IMR-90 (cell line): ENCODE measurements around the gene TICAM2. TPM values are rescaled to one million over a fixed set of nuclear protein-coding genes. Genes with fewer than 3 reads are reported as not detected.

ENCODE experiments used
- ATAC-seq: fragments of 200-7000 bp; cut with Tn5 transposase; 2 replicates; pipeline ENCODE4 v1.9.1; 2020; ENCODE audit warnings: low read depth, mild to moderate bottlenecking, moderate library complexity
- BruUV-seq: library from RNA; stranded (reverse); fragments of 400-500 nt; replicated peaks from 2 replicates; lab custom pipeline; 2021; lab: Mats Ljungman, UMichigan
- CTCF ChIA-PET: fragments of 300-600 bp; formaldehyde crosslinking; extraction: SDS; loops from one replicate; lab custom pipeline; 2021; ENCODE audit warnings: antibody characterized with exemption; lab: Yijun Ruan, JAX
- POLR2A ChIA-PET: fragments of 300-600 bp; sonication (Branson Sonifier 250); formaldehyde crosslinking; loops from one replicate; lab custom pipeline; 2022; ENCODE audit warnings: antibody characterized with exemption; ENCODE audit not compliant: unreplicated experiment; lab: Charles Lee
- DNase-seq: peaks from one replicate; pipeline ENCODE4 v3.0.0; 2013
- H2AFZ ChIP-seq: replicated peaks from 2 replicates; pipeline ENCODE3; 2013; ENCODE audit warnings: low read length, mild to moderate bottlenecking; ENCODE audit not compliant: poor library complexity
- H2AK5ac ChIP-seq: 2 replicates; pipeline ENCODE4 v1.6.1; 2013; ENCODE audit warnings: low read depth, low read length, inconsistent platforms
- H2AK9ac ChIP-seq: replicated peaks from 2 replicates; pipeline ENCODE3; 2013; ENCODE audit warnings: mild to moderate bottlenecking, low read depth, low read length, moderate library complexity; ENCODE audit not compliant: poor library complexity
- H2BK120ac ChIP-seq: 2 replicates; pipeline ENCODE4 v1.6.1; 2013; ENCODE audit warnings: low read depth, low read length, inconsistent platforms
- H2BK15ac ChIP-seq: 3 replicates; pipeline ENCODE4 v1.6.1; 2013; ENCODE audit warnings: low read depth, low read length, inconsistent platforms
- H2BK20ac ChIP-seq: 2 replicates; pipeline ENCODE4 v1.6.1; 2013; ENCODE audit warnings: low read depth, mild to moderate bottlenecking, inconsistent platforms, low read length, moderate library complexity
- H2BK5ac ChIP-seq: 2 replicates; pipeline ENCODE4 v1.6.1; 2013; ENCODE audit warnings: mild to moderate bottlenecking, low read depth, low read length, inconsistent platforms; ENCODE audit not compliant: poor library complexity, severe bottlenecking
- H3K14ac ChIP-seq: replicated peaks from 2 replicates; pipeline ENCODE4 v1.6.1; 2013; ENCODE audit warnings: low read depth, low read length, inconsistent platforms
- H3K18ac ChIP-seq: 2 replicates; pipeline ENCODE4 v1.6.1; 2013; ENCODE audit warnings: low read depth, low read length, control low read depth
- H3K23ac ChIP-seq: 2 replicates; pipeline ENCODE4 v1.6.1; 2013; ENCODE audit warnings: low read depth, low read length, inconsistent platforms
- H3K27ac ChIP-seq: 2 replicates; pipeline ENCODE4 v1.5.1; 2013; ENCODE audit warnings: mild to moderate bottlenecking, control low read depth, low read length; ENCODE audit not compliant: insufficient read depth
- H3K27me3 ChIP-seq: 2 replicates; pipeline ENCODE4 v1.6.1; 2013; ENCODE audit warnings: low read length; ENCODE audit not compliant: control insufficient read depth, insufficient read depth
- H3K36me3 ChIP-seq: 2 replicates; pipeline ENCODE4 v1.6.1; 2013; ENCODE audit warnings: low read length, mixed read lengths; ENCODE audit not compliant: control insufficient read depth, insufficient read depth
- H3K4ac ChIP-seq: 2 replicates; pipeline ENCODE4 v1.6.1; 2013; ENCODE audit warnings: low read depth, low read length, inconsistent platforms
- H3K4me1 ChIP-seq: 2 replicates; pipeline ENCODE4 v1.6.1; 2013; ENCODE audit warnings: low read length, mixed read lengths; ENCODE audit not compliant: control insufficient read depth, insufficient read depth
- H3K4me2 ChIP-seq: 2 replicates; pipeline ENCODE4 v1.6.1; 2013; ENCODE audit warnings: low read depth, mild to moderate bottlenecking, control low read depth, low read length, moderate library complexity
- H3K4me3 ChIP-seq: 2 replicates; pipeline ENCODE4 v1.5.1; 2013; ENCODE audit warnings: low read depth, mild to moderate bottlenecking, control low read depth, low read length, moderate library complexity; ENCODE audit not compliant: insufficient read depth
- H3K56ac ChIP-seq: 2 replicates; pipeline ENCODE4 v1.6.1; 2013; ENCODE audit warnings: low read length, inconsistent platforms; ENCODE audit not compliant: insufficient read depth; ENCODE audit errors: extremely low read depth
- H3K79me1 ChIP-seq, 2 experiments: 2 replicates each; pipeline ENCODE4 v1.6.1; 2013; ENCODE audit warnings: low read length in 2 of 2, inconsistent platforms in 1 of 2, low read depth in 1 of 2
- H3K9ac ChIP-seq: 2 replicates; pipeline ENCODE4 v1.6.1; 2013; ENCODE audit warnings: low read depth, low read length, control low read depth
- H3K9me1 ChIP-seq: 2 replicates; pipeline ENCODE4 v1.6.1; 2013; ENCODE audit warnings: low read length, inconsistent platforms; ENCODE audit not compliant: insufficient read depth
- H3K9me3 ChIP-seq: 2 replicates; pipeline ENCODE4 v1.6.1; 2013; ENCODE audit warnings: low read length; ENCODE audit not compliant: control insufficient read depth, insufficient read depth
- H4K20me1 ChIP-seq: 2 replicates; pipeline ENCODE4 v1.6.1; 2013; ENCODE audit warnings: low read length, inconsistent platforms; ENCODE audit not compliant: insufficient read depth
- H4K5ac ChIP-seq: 2 replicates; pipeline ENCODE4 v1.6.1; 2013; ENCODE audit warnings: mild to moderate bottlenecking, low read depth, low read length, control low read depth
- H4K8ac ChIP-seq, 2 experiments: 2 replicates each; pipeline ENCODE4 v1.6.1; 2013; ENCODE audit warnings: low read depth in 2 of 2, low read length in 2 of 2, control low read depth in 1 of 2, inconsistent platforms in 1 of 2
- H4K91ac ChIP-seq: 2 replicates; pipeline ENCODE4 v1.6.1; 2013; ENCODE audit warnings: low read depth, low read length, inconsistent platforms; ENCODE audit not compliant: insufficient read depth
- BHLHE40 ChIP-seq: fragments of 150-350 bp; IDR thresholded peaks from 2 replicates; pipeline ENCODE4 v1.6.1; 2016; ENCODE audit warnings: mild to moderate bottlenecking, low read depth, low read length
- CEBPB ChIP-seq: IDR thresholded peaks from 2 replicates; pipeline ENCODE4 v1.6.1; 2012; ENCODE audit warnings: low read depth, low read length, improper control_type of control experiment
- CHD1 ChIP-seq: IDR thresholded peaks from 2 replicates; pipeline ENCODE4 v1.6.1; 2012; ENCODE audit warnings: low read depth, low read length, improper control_type of control experiment
- FOS ChIP-seq: fragments of 150-350 bp; IDR thresholded peaks from 2 replicates; pipeline ENCODE4 v1.6.1; 2016; ENCODE audit warnings: low read depth, low read length
- MAFK ChIP-seq: IDR thresholded peaks from 2 replicates; pipeline ENCODE4 v1.6.1; 2012; ENCODE audit warnings: low read depth, low read length, improper control_type of control experiment
- MAZ ChIP-seq: IDR thresholded peaks from 2 replicates; pipeline ENCODE4 v1.6.1; 2012; ENCODE audit warnings: low read depth, mild to moderate bottlenecking, low read length, improper control_type of control experiment, moderate library complexity, borderline replicate concordance
- MXI1 ChIP-seq: IDR thresholded peaks from 2 replicates; pipeline ENCODE4 v1.6.1; 2012; ENCODE audit warnings: low read depth, mild to moderate bottlenecking, low read length, moderate library complexity, borderline replicate concordance
- NFE2L2 ChIP-seq: fragments of 150-350 bp; IDR thresholded peaks from 2 replicates; pipeline ENCODE4 v1.6.1; 2016; ENCODE audit warnings: low read depth, mild to moderate bottlenecking, low read length
- POLR2A ChIP-seq: IDR thresholded peaks from 2 replicates; pipeline ENCODE4 v1.6.1; 2012; ENCODE audit warnings: mild to moderate bottlenecking, low read depth, low read length
- RAD21 ChIP-seq: IDR thresholded peaks from 2 replicates; pipeline ENCODE4 v1.6.1; 2012; ENCODE audit warnings: low read length, improper control_type of control experiment
- RCOR1 ChIP-seq: IDR thresholded peaks from 2 replicates; pipeline ENCODE4 v1.6.1; 2012; ENCODE audit warnings: mild to moderate bottlenecking, low read length, improper control_type of control experiment; ENCODE audit not compliant: insufficient replicate concordance
- RFX5 ChIP-seq: IDR thresholded peaks from 2 replicates; pipeline ENCODE4 v1.8.0; 2012; ENCODE audit warnings: low read depth, mild to moderate bottlenecking, low read length, moderate library complexity
- SMC3 ChIP-seq: fragments of 150-350 bp; IDR thresholded peaks from 2 replicates; pipeline ENCODE4 v1.6.1; 2016; ENCODE audit warnings: low read depth, mild to moderate bottlenecking, antibody characterized with exemption, low read length, moderate library complexity
- WGBS, 2 experiments: methylation state at CpG; one replicate each; pipeline versions ENCODE4 v1.1.5 to v1.1.7; 2013; ENCODE audit warnings: missing lambda C conversion rate in 2 of 2; ENCODE audit not compliant: insufficient read length in 1 of 2; ENCODE audit errors: extremely low coverage in 2 of 2; 5-methylcytosine and 5-hydroxymethylcytosine counted together
- dilution Hi-C: fragments of 300-500 bp; cut with HindIII; formaldehyde crosslinking; loops from one replicate; pipeline ENCODE4 v1.14.3; 2018; ENCODE audit warnings: low sequenced_read_pairs; ENCODE audit not compliant: unreplicated experiment
- in situ Hi-C: fragments of 300-500 bp; cut with MboI; formaldehyde crosslinking; loops from 3 replicates; pipeline ENCODE4 v1.14.3; 2019; ENCODE audit warnings: low sequenced_read_pairs, inconsistent platforms, mixed read lengths
- intact Hi-C: fragments of 100-400 bp; cut with micrococcal nuclease; formaldehyde crosslinking; loops from 2 replicates; pipeline ENCODE4 v1.10.0; 2022
- polyA plus RNA-seq, 3 experiments: library from polyadenylated mRNA; depleted of rRNA; stranded (reverse); fragments of >200 nt; gene quantifications; 2 replicates each; pipeline ENCODE4 v1.2.3, GENCODE V29; 2012; ENCODE audit warnings: low replicate concordance in 1 of 3
- total RNA-seq: library from RNA; depleted of rRNA; stranded (reverse); fragments of >200 nt; gene quantifications from 2 replicates; pipeline ENCODE4 v1.2.3, GENCODE V29; 2012
- TF ChIP-seq, protein P1 (sequence below): fragments of 150-350 bp; IDR thresholded peaks from 2 replicates; pipeline ENCODE4 v1.6.1; 2017; ENCODE audit warnings: mild to moderate bottlenecking, antibody characterized with exemption, low read length, low read depth
- TF ChIP-seq, protein P2 (sequence below): fragments of 150-350 bp; IDR thresholded peaks from 2 replicates; pipeline ENCODE4 v1.6.1; 2016; ENCODE audit warnings: low read depth, mild to moderate bottlenecking, low read length, moderate library complexity, borderline replicate concordance
- TF ChIP-seq, protein P3 (sequence below): conservative IDR thresholded peaks from 2 replicates; pipeline ENCODE4 v1.5.1; 2012; ENCODE audit warnings: mild to moderate bottlenecking, low read depth, low read length, improper control_type of control experiment

The TICAM2 gene
- total and polyA plus RNA-seq, 2 of the 4 experiments (the other 2 are of a cell fraction), result 2.9 to 4.3 TPM

DNA sequence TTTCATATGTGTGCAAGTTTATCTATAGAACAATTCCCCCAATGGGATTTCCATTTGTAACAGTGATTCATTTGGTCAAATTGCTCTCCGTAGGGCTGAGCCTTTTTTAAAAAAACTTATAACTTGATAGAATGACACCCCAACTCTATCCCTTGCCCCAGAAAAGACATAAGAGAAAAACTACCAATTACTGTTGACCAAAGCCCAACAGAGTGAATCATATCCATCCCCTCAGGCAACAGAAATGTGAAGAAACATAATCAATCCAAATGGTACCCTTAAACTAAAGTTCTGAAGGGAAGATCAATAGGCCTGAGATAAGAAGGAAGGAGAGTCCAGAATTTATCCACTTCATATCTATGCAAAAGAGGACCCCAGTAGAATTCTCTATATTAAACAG is 17.8 kb downstream of the TICAM2 start:
- Histone ChIP-seq H3K9me1 (no peaks in the 10 kb centered on the region), H4K5ac (no peak overlapping the region), H3K4me2 (no peak overlapping the region), H3K9ac (no peak overlapping the region), H4K8ac (no peak overlapping the region), H4K20me1 (peaks cover 19% of the 10 kb centered on the region), H3K23ac (no peak overlapping the region), H2AFZ (no peak overlapping the region), H2BK15ac (no peak overlapping the region), H3K79me1 (peaks cover 13 to 61% of the 10 kb centered on the region in 2 experiments), H3K27me3 (no peaks in the 10 kb centered on the region), H3K9me3 (no peaks in the 10 kb centered on the region), H3K14ac (no peak overlapping the region), H3K18ac (no peak overlapping the region), H3K36me3 (0 out of 2 replicates have a peak, but pooled peaks cover 2% of the 10 kb centered on the region), H2AK5ac (no peak overlapping the region), H3K27ac (no peak overlapping the region), H2BK20ac (no peak overlapping the region), H2AK9ac (no peak overlapping the region), H4K91ac (no peak overlapping the region), H3K4me1 (peaks cover 6% of the 10 kb centered on the region), H2BK5ac (no peak overlapping the region), H3K4me3 (no peak overlapping the region), H2BK120ac (no peak overlapping the region), H3K56ac (no peak overlapping the region), H3K4ac (no peak overlapping the region)
- TF ChIP-seq MAZ (no peak), POLR2A (no peak), BHLHE40 (no peak), MXI1 (no peak), SMC3 (no peak), RFX5 (no peak), MAFK (no peak), FOS (no peak), RCOR1 (no peak), CEBPB (no peak), CHD1 (no peak), NFE2L2 (no peak), RAD21 (no peak)
- TF ChIP-seq, protein P1, sequence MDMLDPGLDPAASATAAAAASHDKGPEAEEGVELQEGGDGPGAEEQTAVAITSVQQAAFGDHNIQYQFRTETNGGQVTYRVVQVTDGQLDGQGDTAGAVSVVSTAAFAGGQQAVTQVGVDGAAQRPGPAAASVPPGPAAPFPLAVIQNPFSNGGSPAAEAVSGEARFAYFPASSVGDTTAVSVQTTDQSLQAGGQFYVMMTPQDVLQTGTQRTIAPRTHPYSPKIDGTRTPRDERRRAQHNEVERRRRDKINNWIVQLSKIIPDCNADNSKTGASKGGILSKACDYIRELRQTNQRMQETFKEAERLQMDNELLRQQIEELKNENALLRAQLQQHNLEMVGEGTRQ, result no peak
- TF ChIP-seq, protein P2, sequence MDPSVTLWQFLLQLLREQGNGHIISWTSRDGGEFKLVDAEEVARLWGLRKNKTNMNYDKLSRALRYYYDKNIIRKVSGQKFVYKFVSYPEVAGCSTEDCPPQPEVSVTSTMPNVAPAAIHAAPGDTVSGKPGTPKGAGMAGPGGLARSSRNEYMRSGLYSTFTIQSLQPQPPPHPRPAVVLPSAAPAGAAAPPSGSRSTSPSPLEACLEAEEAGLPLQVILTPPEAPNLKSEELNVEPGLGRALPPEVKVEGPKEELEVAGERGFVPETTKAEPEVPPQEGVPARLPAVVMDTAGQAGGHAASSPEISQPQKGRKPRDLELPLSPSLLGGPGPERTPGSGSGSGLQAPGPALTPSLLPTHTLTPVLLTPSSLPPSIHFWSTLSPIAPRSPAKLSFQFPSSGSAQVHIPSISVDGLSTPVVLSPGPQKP, result no peak
- TF ChIP-seq, protein P3, sequence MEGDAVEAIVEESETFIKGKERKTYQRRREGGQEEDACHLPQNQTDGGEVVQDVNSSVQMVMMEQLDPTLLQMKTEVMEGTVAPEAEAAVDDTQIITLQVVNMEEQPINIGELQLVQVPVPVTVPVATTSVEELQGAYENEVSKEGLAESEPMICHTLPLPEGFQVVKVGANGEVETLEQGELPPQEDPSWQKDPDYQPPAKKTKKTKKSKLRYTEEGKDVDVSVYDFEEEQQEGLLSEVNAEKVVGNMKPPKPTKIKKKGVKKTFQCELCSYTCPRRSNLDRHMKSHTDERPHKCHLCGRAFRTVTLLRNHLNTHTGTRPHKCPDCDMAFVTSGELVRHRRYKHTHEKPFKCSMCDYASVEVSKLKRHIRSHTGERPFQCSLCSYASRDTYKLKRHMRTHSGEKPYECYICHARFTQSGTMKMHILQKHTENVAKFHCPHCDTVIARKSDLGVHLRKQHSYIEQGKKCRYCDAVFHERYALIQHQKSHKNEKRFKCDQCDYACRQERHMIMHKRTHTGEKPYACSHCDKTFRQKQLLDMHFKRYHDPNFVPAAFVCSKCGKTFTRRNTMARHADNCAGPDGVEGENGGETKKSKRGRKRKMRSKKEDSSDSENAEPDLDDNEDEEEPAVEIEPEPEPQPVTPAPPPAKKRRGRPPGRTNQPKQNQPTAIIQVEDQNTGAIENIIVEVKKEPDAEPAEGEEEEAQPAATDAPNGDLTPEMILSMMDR, result no peak
- WGBS, 2 experiments, result no CpG with 5 or more reads among the region's 1 CpG
- dilution Hi-C loops (no loop called here), intact Hi-C loops (no loop called here), in situ Hi-C loops (no loop called here)
- no TSS peak for BruUV-seq
- ChIA-PET CTCF (interaction anchor here (0.8 to 1.2 kb wide), 2 partner anchors 275 kb away, joined by 3 to 4 read pairs; no protein-coding TSS in a partner anchor), POLR2A (no interaction called here)
- DNase-seq (no peak), ATAC-seq (no peak)
